H1 (cell line): ENCODE results near the gene GDF15. TPM values are rescaled to one million over a fixed set of nuclear protein-coding genes. Genes with fewer than 3 reads are reported as not detected.

Experiments used
- CTCF ChIA-PET: fragments of 300-600 bp; sonication (Branson Sonifier 250); formaldehyde crosslinking; loops from one replicate; lab custom pipeline; 2021; ENCODE audit not compliant: partially characterized antibody; lab: Charles Lee
- POLR2A ChIA-PET: fragments of 300-600 bp; sonication (Branson Sonifier 250); formaldehyde crosslinking; loops from one replicate; lab custom pipeline; 2021; ENCODE audit warnings: inconsistent platforms; ENCODE audit not compliant: partially characterized antibody; lab: Charles Lee
- DNase-seq, 2 experiments: peaks; one replicate each; pipeline versions ENCODE4 v3.0.0 to v3.0.0-alpha.2; 2010 to 2022; ENCODE audit warnings: low spot score in 2 of 2, low read depth in 1 of 2, mixed read lengths in 1 of 2
- FAIRE-seq: peaks from 2 replicates; lab custom pipeline; 2011; peaks lifted over from hg19 to GRCh38; lab: Jason Lieb, UNC
- H2AFZ ChIP-seq: 2 replicates; pipeline ENCODE4 v1.8.1; 2012; ENCODE audit warnings: low read length, inconsistent platforms
- H2AK5ac ChIP-seq: 2 replicates; pipeline ENCODE4 v1.6.1; 2013; ENCODE audit warnings: low read depth, low read length
- H2BK120ac ChIP-seq: replicated peaks from 2 replicates; pipeline ENCODE3; 2013; ENCODE audit warnings: low read depth, low read length, inconsistent platforms
- H2BK12ac ChIP-seq: 2 replicates; pipeline ENCODE4 v1.6.1; 2013; ENCODE audit warnings: low read depth, low read length
- H2BK15ac ChIP-seq: 2 replicates; pipeline ENCODE4 v1.6.1; 2013; ENCODE audit warnings: low read length
- H2BK20ac ChIP-seq: 2 replicates; pipeline ENCODE4 v1.6.1; 2013; ENCODE audit warnings: low read length
- H2BK5ac ChIP-seq: 2 replicates; pipeline ENCODE4 v1.6.1; 2013; ENCODE audit warnings: low read depth, low read length
- H3K14ac ChIP-seq: 2 replicates; pipeline ENCODE4 v1.6.1; 2013; ENCODE audit warnings: inconsistent platforms; ENCODE audit not compliant: insufficient read length
- H3K18ac ChIP-seq: 2 replicates; pipeline ENCODE4 v1.6.1; 2013; ENCODE audit warnings: low read length; ENCODE audit errors: extremely low read depth
- H3K23ac ChIP-seq: 2 replicates; pipeline ENCODE4 v1.6.1; 2013; ENCODE audit warnings: inconsistent platforms; ENCODE audit not compliant: insufficient read length
- H3K23me2 ChIP-seq: 2 replicates; pipeline ENCODE4 v1.6.1; 2013; ENCODE audit warnings: low read depth, low read length
- H3K27ac ChIP-seq: 2 replicates; pipeline ENCODE4 v1.6.1; 2011; ENCODE audit warnings: low read depth, low read length, inconsistent platforms
- H3K27me3 ChIP-seq, 4 experiments: replicated peaks in 1 of 4; 1 replicate in 1 of 4; 2 replicates in 3 of 4; pipeline versions ENCODE4 v1.6.1 to v1.8.1; 2011 to 2013; ENCODE audit warnings: low read length in 3 of 4, mild to moderate bottlenecking in 3 of 4, inconsistent platforms in 2 of 4, mixed read lengths in 2 of 4, moderate library complexity in 1 of 4; ENCODE audit not compliant: control insufficient read depth in 3 of 4, insufficient read depth in 3 of 4; ENCODE audit errors: extremely low read depth in 1 of 4
- H3K36me3 ChIP-seq, 4 experiments: 2 replicates each; pipeline versions ENCODE4 v1.6.1 to v1.8.1; 2011 to 2013; ENCODE audit warnings: mild to moderate bottlenecking in 4 of 4, low read length in 3 of 4, moderate library complexity in 2 of 4, control low read depth in 1 of 4, inconsistent platforms in 1 of 4; ENCODE audit not compliant: insufficient read depth in 4 of 4, control insufficient read depth in 2 of 4
- H3K4ac ChIP-seq: replicated peaks from 2 replicates; pipeline ENCODE3; 2013; ENCODE audit warnings: low read length, low read depth, mixed read lengths, inconsistent platforms; ENCODE audit not compliant: insufficient read length
- H3K4me1 ChIP-seq, 4 experiments: replicated peaks in 1 of 4; 1 replicate in 1 of 4; 2 replicates in 3 of 4; pipeline versions ENCODE4 v1.6.1 to v1.8.1; 2011 to 2013; ENCODE audit warnings: low read length in 3 of 4, inconsistent platforms in 2 of 4, mixed read lengths in 1 of 4; ENCODE audit not compliant: insufficient read depth in 4 of 4, control insufficient read depth in 3 of 4
- H3K4me2 ChIP-seq, 2 experiments: 2 replicates each; pipeline versions ENCODE4 v1.6.1 to v1.8.1; 2011 to 2013; ENCODE audit warnings: low read depth in 2 of 2, low read length in 2 of 2, control low read depth in 1 of 2, inconsistent platforms in 1 of 2, mild to moderate bottlenecking in 1 of 2; ENCODE audit not compliant: insufficient read depth in 1 of 2
- H3K4me3 ChIP-seq, 4 experiments: fragments of 200-600, 300-600 bp in 1 of 4; sonication (generic), shearing (Covaris generic), sonication (Bioruptor Twin) in 1 of 4; 2 replicates each; pipeline versions ENCODE4 v1.5.1 to v1.8.1; 2011 to 2016; ENCODE audit warnings: low read length in 4 of 4, low read depth in 3 of 4, control low read depth in 2 of 4, inconsistent platforms in 2 of 4, mild to moderate bottlenecking in 2 of 4, mixed read lengths in 1 of 4, moderate library complexity in 1 of 4; ENCODE audit not compliant: insufficient read depth in 2 of 4; ENCODE audit errors: extremely low read depth in 1 of 4
- H3K56ac ChIP-seq: replicated peaks from 2 replicates; pipeline ENCODE3; 2013; ENCODE audit warnings: low read depth, mild to moderate bottlenecking, mixed read lengths, low read length, inconsistent platforms; ENCODE audit not compliant: insufficient read length
- H3K79me1 ChIP-seq: 2 replicates; pipeline ENCODE4 v1.6.1; 2013; ENCODE audit warnings: low read depth, low read length, control low read depth
- H3K79me2 ChIP-seq, 2 experiments: 2 replicates each; pipeline versions ENCODE4 v1.6.1 to v1.8.1; 2012 to 2013; ENCODE audit warnings: low read length in 2 of 2, mild to moderate bottlenecking in 2 of 2, inconsistent platforms in 1 of 2; ENCODE audit not compliant: insufficient read depth in 2 of 2, control insufficient read depth in 1 of 2
- H3K9ac ChIP-seq, 4 experiments: replicated peaks in 1 of 4; 1 replicate in 1 of 4; 2 replicates in 3 of 4; pipeline versions ENCODE4 v1.6.1 to v1.8.1; 2011 to 2013; ENCODE audit warnings: low read depth in 3 of 4, low read length in 3 of 4, control low read depth in 2 of 4, mild to moderate bottlenecking in 2 of 4, moderate library complexity in 2 of 4, inconsistent platforms in 1 of 4; ENCODE audit errors: extremely low read depth in 1 of 4
- H3K9me3 ChIP-seq, 2 experiments: 2 replicates each; pipeline versions ENCODE4 v1.6.1 to v1.8.1; 2012 to 2013; ENCODE audit warnings: mild to moderate bottlenecking in 2 of 2, moderate library complexity in 2 of 2, control low read depth in 1 of 2, inconsistent platforms in 1 of 2, low read depth in 1 of 2, low read length in 1 of 2, mixed read lengths in 1 of 2; ENCODE audit not compliant: insufficient read depth in 2 of 2
- H4K20me1 ChIP-seq, 2 experiments: replicated peaks in 1 of 2; 2 replicates each; pipeline versions ENCODE3 to v1.8.1; 2011 to 2013; ENCODE audit warnings: inconsistent platforms in 2 of 2, low read length in 2 of 2, mild to moderate bottlenecking in 1 of 2; ENCODE audit not compliant: insufficient read depth in 2 of 2, control insufficient read depth in 1 of 2
- H4K5ac ChIP-seq: 2 replicates; pipeline ENCODE4 v1.6.1; 2013; ENCODE audit warnings: low read length, low read depth, mixed read lengths, inconsistent platforms; ENCODE audit not compliant: insufficient read length
- H4K8ac ChIP-seq: 2 replicates; pipeline ENCODE4 v1.8.0; 2013; ENCODE audit warnings: mild to moderate bottlenecking, moderate library complexity, low read length, inconsistent platforms; ENCODE audit not compliant: insufficient read depth; ENCODE audit errors: extremely low read depth
- H4K91ac ChIP-seq: replicated peaks from 2 replicates; pipeline ENCODE3; 2013; ENCODE audit warnings: low read length, mixed read lengths, inconsistent platforms; ENCODE audit not compliant: insufficient read length
- ATF3 ChIP-seq: IDR thresholded peaks from 2 replicates; pipeline ENCODE4 v1.6.1; 2011; ENCODE audit warnings: low read depth, mild to moderate bottlenecking, low read length; ENCODE audit not compliant: insufficient read depth
- EGR1 ChIP-seq: IDR thresholded peaks from 2 replicates; pipeline ENCODE4 v1.6.1; 2011; ENCODE audit warnings: low read depth, low read length, borderline replicate concordance
- PHF8 ChIP-seq: fragments of 200-600 bp; sonication (generic); conservative IDR thresholded peaks from 2 replicates; pipeline ENCODE4 v1.7.1; 2012; ENCODE audit warnings: low read depth, mild to moderate bottlenecking, inconsistent platforms, low read length, moderate library complexity
- TAF1 ChIP-seq: IDR thresholded peaks from 2 replicates; pipeline ENCODE4 v1.6.1; 2011; ENCODE audit warnings: mild to moderate bottlenecking, low read depth, low read length
- WGBS, 2 experiments: shearing (Covaris generic) in 1 of 2; methylation state at CpG; one replicate each; pipeline versions ENCODE4 v1.1.6 to v1.1.7; 2013 to 2015; ENCODE audit warnings: low lambda C conversion rate in 2 of 2, mixed read lengths in 2 of 2, inconsistent platforms in 1 of 2, low coverage in 1 of 2, missing lambda C conversion rate in 1 of 2; ENCODE audit not compliant: insufficient replicate concordance in 2 of 2, insufficient coverage in 1 of 2, insufficient read length in 1 of 2; ENCODE audit errors: extremely low coverage in 1 of 2, missing lambda C conversion rate in 1 of 2; 5-methylcytosine and 5-hydroxymethylcytosine counted together
- polyA plus RNA-seq, 7 experiments: library from polyadenylated mRNA; depleted of rRNA in 3 of 7; stranded (reverse) in 5 of 7; unstranded in 2 of 7; fragments of >200 nt in 5 of 7; fragments of 200-250 nt in 2 of 7; gene quantifications; 1 replicate in 5 of 7; 2 replicates in 1 of 7; 4 replicates in 1 of 7; pipeline versions ENCODE4 v1.2.1 to v1.2.3, GENCODE V29; 2011 to 2013; ENCODE audit warnings: missing spikeins in 2 of 7, mixed read lengths in 2 of 7
- total RNA-seq: library from RNA; stranded (reverse); fragmentation: NEBNext Ultra II Directional; extraction: Animal tissue kit (Norgen Biotek cat#: 25700); gene quantifications from 2 replicates; pipeline ENCODE4 v1.2.1, GENCODE V29; 2021

Gene GDF15
- total and polyA plus RNA-seq, 2 of the 8 experiments (the other 6 are each of a cell fraction or from before 2014, with no cell fraction given), result 4.1 to 8.5 TPM

GRCh38 chr19:18373407-18373891, 12.5 kb upstream of the GDF15 start:
- no peak for TF ChIP-seq PHF8
- no peak for TF ChIP-seq ATF3
- no peak for TF ChIP-seq EGR1
- peak; percentile 41; the same call in 1 of the 2 replicates for TF ChIP-seq TAF1
- TF ChIP-seq, all 59 proteins: peak for 1
- no peaks in the 10 kb centered on the region for H4K20me1 ChIP-seq
- no peak overlapping the region for H3K4me2 ChIP-seq
- peak overlapping the region; percentile 59; the same call in 1 of the 2 replicates for H3K27ac ChIP-seq
- DNase-seq (no peak), FAIRE-seq (no peak)
- H2BK20ac ChIP-seq, result peak overlapping the region; percentile 68; the same call in 1 of the 2 replicates
- peak overlapping the region; percentile 98; the same call in 1 of the 2 replicates for H2BK5ac ChIP-seq
- H4K91ac ChIP-seq, result peak overlapping the region; percentile 100
- H3K18ac ChIP-seq, result peak overlapping the region; percentile 95
- H3K23me2 ChIP-seq, result no peaks in the 10 kb centered on the region
- H4K8ac ChIP-seq, result no peak overlapping the region
- H3K27me3 ChIP-seq, result no peaks in the 10 kb centered on the region
- peak overlapping the region; percentile 70 for H2AK5ac ChIP-seq
- no peaks in the 10 kb centered on the region for H3K79me2 ChIP-seq
- H3K9me3 ChIP-seq, result no peaks in the 10 kb centered on the region
- ChIA-PET CTCF (interaction anchor here (0.6 to 1.7 kb wide), 7 partner anchors 8 to 503 kb away, joined by 3 to 6 read pairs (median 4); no protein-coding TSS in a partner anchor), POLR2A (interaction anchor here (0.9 to 1.3 kb wide), 3 partner anchors 14 to 100 kb away, joined by 3 to 4 read pairs (median 3); partner anchors contain the start of gene JUND)
- no peak overlapping the region for H2AFZ ChIP-seq
- no peak overlapping the region for H3K14ac ChIP-seq
- peak overlapping the region; percentile 96 for H2BK120ac ChIP-seq
- no peak overlapping the region for H3K23ac ChIP-seq
- no peak overlapping the region for H3K4me3 ChIP-seq
- no peaks in the 10 kb centered on the region for H3K79me1 ChIP-seq
- WGBS, 2 experiments, result 70% methylated on average over 4 of the region's 4 CpGs; no CpG with 5 or more reads in 1 of the 2 experiments
- no peak overlapping the region for H2BK15ac ChIP-seq
- H3K36me3 ChIP-seq, result no peaks in the 10 kb centered on the region
- peaks cover 3 to 26% (median 9%) of the 10 kb centered on the region in 4 experiments; a peak in 6 of 7 replicates for H3K4me1 ChIP-seq
- H2BK12ac ChIP-seq, result peak overlapping the region; percentile 96
- peak overlapping the region; percentile 16 for H3K56ac ChIP-seq
- peak overlapping the region; percentile 82 for H4K5ac ChIP-seq
- peak overlapping the region; percentile 82 for H3K4ac ChIP-seq
- peak overlapping the region in 1 of 4 experiments; percentile 47; a peak in 1 of 7 replicates for H3K9ac ChIP-seq
